Heart left ventricle (tissue), 13 donors: ENCODE data around the gene PLEKHA1.

Source experiments
- POLR2A ChIP-seq, 2 donors: fragments of 450-650 bp; IDR thresholded peaks; one replicate each; pipeline ENCODE4 v1.6.1; 2017; ENCODE audit warnings: antibody characterized with exemption in 2 of 2, mild to moderate bottlenecking in 2 of 2, moderate library complexity in 2 of 2
- TF ChIP-seq, protein P1 (sequence below), 12 donors: fragments of 200-600 bp; sonication (generic) in 4 of 12; IDR thresholded peaks; one replicate each; pipeline versions ENCODE4 v1.5.0 to v1.8.0; 2018 to 2022; ENCODE audit warnings: antibody characterized with exemption in 12 of 12, mild to moderate bottlenecking in 5 of 12
- donor health status: ischemic (EF 13 %, LVEDD 7.1; RV severe dilation, severe dysfunction).
- donor health status: DM: no; HTN: yes; CAD: no.
- donor health status: DM: no; HTN: no; CAD: no.
- donor health status: ischemic (EF 25% LVEDD 6.9; RV normal size, moderate dysfunction).
- donor health status: ischemic (EF 25% LVEDD 5.7; RV mildly dilated, moderate dysfunction).
- donor health status: ischemic (EF 35%, LVEDD 5.7; RV mildly dilated, moderate dysfunction).
- donor health status: nonischemic (EF 11% LVEDD 7.7; RV severe dilation, severe dysfunction).
- donor health status: DM: yes; HTN: yes; CAD: no.
- donor health status: PGD.
- donor health status: ischemic (EF 29% LVEDD 5.4; RV normal size, mild dysfunction).
- donor health status: nonischemic (EF 23%, LVEDD 6.1; RV moderate dilation, normal function).

DNA sequence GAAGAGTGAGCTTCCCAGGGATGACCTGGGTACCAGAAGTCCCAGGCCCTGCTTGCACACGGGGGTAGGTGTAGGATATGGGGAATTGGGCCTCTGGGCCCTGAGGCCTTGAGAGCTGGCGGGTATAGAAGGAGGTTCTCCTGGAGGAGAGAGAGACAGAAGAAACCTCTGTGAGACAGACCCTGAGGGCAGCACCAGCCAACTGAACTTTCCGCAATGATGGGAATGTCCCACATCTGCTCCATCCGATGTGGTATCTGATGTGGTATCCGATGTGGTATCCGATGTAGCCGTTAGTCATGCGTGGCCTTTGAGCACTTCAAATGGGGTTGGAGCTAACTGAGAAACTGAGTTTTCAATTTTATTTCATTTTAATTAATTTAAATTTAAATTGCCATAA lies 30.6 kb upstream of the PLEKHA1 start:
- TF ChIP-seq, protein P1, sequence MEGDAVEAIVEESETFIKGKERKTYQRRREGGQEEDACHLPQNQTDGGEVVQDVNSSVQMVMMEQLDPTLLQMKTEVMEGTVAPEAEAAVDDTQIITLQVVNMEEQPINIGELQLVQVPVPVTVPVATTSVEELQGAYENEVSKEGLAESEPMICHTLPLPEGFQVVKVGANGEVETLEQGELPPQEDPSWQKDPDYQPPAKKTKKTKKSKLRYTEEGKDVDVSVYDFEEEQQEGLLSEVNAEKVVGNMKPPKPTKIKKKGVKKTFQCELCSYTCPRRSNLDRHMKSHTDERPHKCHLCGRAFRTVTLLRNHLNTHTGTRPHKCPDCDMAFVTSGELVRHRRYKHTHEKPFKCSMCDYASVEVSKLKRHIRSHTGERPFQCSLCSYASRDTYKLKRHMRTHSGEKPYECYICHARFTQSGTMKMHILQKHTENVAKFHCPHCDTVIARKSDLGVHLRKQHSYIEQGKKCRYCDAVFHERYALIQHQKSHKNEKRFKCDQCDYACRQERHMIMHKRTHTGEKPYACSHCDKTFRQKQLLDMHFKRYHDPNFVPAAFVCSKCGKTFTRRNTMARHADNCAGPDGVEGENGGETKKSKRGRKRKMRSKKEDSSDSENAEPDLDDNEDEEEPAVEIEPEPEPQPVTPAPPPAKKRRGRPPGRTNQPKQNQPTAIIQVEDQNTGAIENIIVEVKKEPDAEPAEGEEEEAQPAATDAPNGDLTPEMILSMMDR (IDR thresholded peaks at IDR 0.05), result no peak
- TF ChIP-seq POLR2A (IDR thresholded peaks at IDR 0.05), result no peak
